Measurements from ENCODE around the gene FGGY.

Gene FGGY

GRCh38 chr1:59747420-59748024 is 450.6 kb downstream of the FGGY start:
- Histone ChIP-seq H3K9me3 (ENCODE audit: severe bottlenecking) (no peaks in the 10 kb centered on the region), H3K27me3 (ENCODE audit: insufficient read depth, low read depth, severe bottlenecking) (peaks cover 3% of the 10 kb centered on the region), H3K4me3 (ENCODE audit: low read depth, low read length) (no peak overlapping the region), H3K36me3 (no peaks in the 10 kb centered on the region), H3K27ac (no peak overlapping the region)
- TF ChIP-seq CTCF (IDR thresholded peaks at IDR 0.05; ENCODE audit: low read depth, low read length): no peak
- DNase-seq: peak; percentile 42

- H3K27me3 ChIP-seq (ENCODE audit: insufficient read depth, low read depth, severe bottlenecking): peaks cover 3% of the 10 kb centered on the region
- no peak overlapping the region for H3K4me3 ChIP-seq (ENCODE audit: low read depth, low read length)
- no peaks in the 10 kb centered on the region for H3K9me3 ChIP-seq (ENCODE audit: severe bottlenecking)
- no peak overlapping the region for H3K27ac ChIP-seq
- TF ChIP-seq CTCF (IDR thresholded peaks at IDR 0.05; ENCODE audit: low read depth, low read length): no peak
- no peaks in the 10 kb centered on the region for H3K36me3 ChIP-seq
- DNase-seq: no peak
These were observed 451.2 kb downstream of the FGGY start for GRCh38 chr1:59748123-59748522.

- Histone ChIP-seq H3K9me3 (ENCODE audit: severe bottlenecking) (no peaks in the 10 kb centered on the region), H3K27ac (no peak overlapping the region), H3K27me3 (ENCODE audit: insufficient read depth, low read depth, severe bottlenecking) (peaks cover 3% of the 10 kb centered on the region), H3K36me3 (no peaks in the 10 kb centered on the region), H3K4me3 (ENCODE audit: low read depth, low read length) (no peak overlapping the region)
- no peak for DNase-seq
- no peak for TF ChIP-seq CTCF (IDR thresholded peaks at IDR 0.05; ENCODE audit: low read depth, low read length)
These were observed 453.6 kb downstream of the FGGY start for GRCh38 chr1:59750328-59751003.

- Histone ChIP-seq H3K36me3 (no peaks in the 10 kb centered on the region), H3K9me3 (ENCODE audit: severe bottlenecking) (no peaks in the 10 kb centered on the region), H3K4me3 (ENCODE audit: low read depth, low read length) (no peak overlapping the region), H3K27me3 (ENCODE audit: insufficient read depth, low read depth, severe bottlenecking) (peaks cover 3% of the 10 kb centered on the region), H3K27ac (no peak overlapping the region)
- no peak for DNase-seq
- no peak for TF ChIP-seq CTCF (IDR thresholded peaks at IDR 0.05; ENCODE audit: low read depth, low read length)
These were observed 454.1 kb downstream of the FGGY start for GRCh38 chr1:59751004-59751395.

- no peak for TF ChIP-seq CTCF (IDR thresholded peaks at IDR 0.05; ENCODE audit: low read depth, low read length)
- no peaks in the 10 kb centered on the region for H3K36me3 ChIP-seq
- no peak for DNase-seq
- H3K27ac ChIP-seq: no peak overlapping the region
- no peak overlapping the region for H3K4me3 ChIP-seq (ENCODE audit: low read depth, low read length)
- H3K27me3 ChIP-seq (ENCODE audit: insufficient read depth, low read depth, severe bottlenecking): peaks cover 3% of the 10 kb centered on the region
- H3K9me3 ChIP-seq (ENCODE audit: severe bottlenecking): no peaks in the 10 kb centered on the region
These were observed 454.9 kb downstream of the FGGY start for GRCh38 chr1:59751801-59752200.
